Cardiac muscle cell (in vitro differentiated cells and primary cell): Measurements from ENCODE around the gene LPCAT1. TPM values are rescaled to one million over a fixed set of nuclear protein-coding genes. Genes with fewer than 3 reads are reported as not detected.

Source experiments
- DNase-seq, 2 donors: peaks; one replicate each; pipeline versions ENCODE4 v3.0.0 to v3.0.0-alpha.2; 2010 to 2017; ENCODE audit warnings: low read depth in 1 of 2, low spot score in 1 of 2
- H3K27ac ChIP-seq: fragments of 200-600 bp; sonication (generic); 2 replicates; pipeline ENCODE4 v1.5.1; 2016
- H3K27me3 ChIP-seq: fragments of 200-600 bp; sonication (generic); 2 replicates; pipeline ENCODE4 v1.6.0; 2016; ENCODE audit warnings: control low read depth
- H3K36me3 ChIP-seq: fragments of 200-600 bp; sonication (generic); 2 replicates; pipeline ENCODE4 v1.5.1; 2016; ENCODE audit warnings: control low read depth
- H3K4me1 ChIP-seq: fragments of 200-600 bp; sonication (generic); 2 replicates; pipeline ENCODE4 v1.8.1; 2017; ENCODE audit warnings: low read depth, mild to moderate bottlenecking, mixed run types
- H3K4me3 ChIP-seq: fragments of 200-600 bp; sonication (generic); 2 replicates; pipeline ENCODE4 v1.5.1; 2016; ENCODE audit warnings: mild to moderate bottlenecking
- H3K9me3 ChIP-seq: fragments of 200-600 bp; sonication (generic); 2 replicates; pipeline ENCODE4 v1.5.1; 2017; ENCODE audit warnings: low read depth, mild to moderate bottlenecking, control low read depth
- CTCF ChIP-seq: IDR thresholded peaks from 2 replicates; pipeline ENCODE4 v1.5.1; 2012; ENCODE audit warnings: low read depth, mild to moderate bottlenecking, low read length
- polyA plus RNA-seq: library from polyadenylated mRNA; unstranded; fragments of >200 nt; fragmentation: Nextera tagmentation; extraction: Ambion mirVana; gene quantifications from 2 replicates; pipeline ENCODE4 v1.2.1, GENCODE V29; 2016
- total RNA-seq: library from RNA; depleted of rRNA; stranded (reverse); fragments of >200 nt; gene quantifications from 2 replicates; pipeline ENCODE4 v1.2.3, GENCODE V29; 2016

Gene LPCAT1
- total and polyA plus RNA-seq, 2 experiments from 2014 or later, result 48.5 to 57.3 TPM

- no peaks in the 10 kb centered on the region for H3K4me1 ChIP-seq
- no peak overlapping the region for H3K4me3 ChIP-seq
- no peak for DNase-seq
- H3K36me3 ChIP-seq, result no peaks in the 10 kb centered on the region
- H3K27ac ChIP-seq, result no peak overlapping the region
- H3K27me3 ChIP-seq, result peaks cover 13% of the 10 kb centered on the region
- TF ChIP-seq CTCF, result no peak
- H3K9me3 ChIP-seq, result no peaks in the 10 kb centered on the region
Observed at GRCh38 chr5:1535646-1536045, 11.9 kb upstream of the LPCAT1 start.

GRCh38 chr5:1532384-1532783 lies 8.6 kb upstream of the LPCAT1 start:
- H3K9me3 ChIP-seq, result no peaks in the 10 kb centered on the region
- peaks cover 13% of the 10 kb centered on the region for H3K27me3 ChIP-seq
- H3K4me1 ChIP-seq, result no peaks in the 10 kb centered on the region
- H3K4me3 ChIP-seq, result no peak overlapping the region
- no peaks in the 10 kb centered on the region for H3K36me3 ChIP-seq
- no peak for DNase-seq
- no peak for TF ChIP-seq CTCF
- H3K27ac ChIP-seq, result no peak overlapping the region

- no peak for TF ChIP-seq CTCF
- no peaks in the 10 kb centered on the region for H3K36me3 ChIP-seq
- H3K9me3 ChIP-seq, result no peaks in the 10 kb centered on the region
- DNase-seq, result no peak
- H3K4me1 ChIP-seq, result no peaks in the 10 kb centered on the region
- H3K27ac ChIP-seq, result no peak overlapping the region
- H3K4me3 ChIP-seq, result no peak overlapping the region
- H3K27me3 ChIP-seq, result peaks cover 10% of the 10 kb centered on the region
Observed at GRCh38 chr5:1529498-1529897, 5.7 kb upstream of the LPCAT1 start.

- TF ChIP-seq CTCF, result no peak
- Histone ChIP-seq H3K4me1 (peaks cover 1% of the 10 kb centered on the region), H3K9me3 (no peaks in the 10 kb centered on the region), H3K27ac (no peak overlapping the region), H3K4me3 (no peak overlapping the region), H3K36me3 (no peaks in the 10 kb centered on the region), H3K27me3 (peaks cover 8% of the 10 kb centered on the region)
- no peak for DNase-seq
Observed at GRCh38 chr5:1527533-1528205, 3.9 kb upstream of the LPCAT1 start.

GRCh38 chr5:1526681-1527131 lies 2.9 kb upstream of the LPCAT1 start:
- no peak overlapping the region for H3K27ac ChIP-seq
- DNase-seq, result no peak
- peaks cover under 1% of the 10 kb centered on the region for H3K27me3 ChIP-seq

More at GRCh38 chr5:1526681-1527131, 2.9 kb upstream of the LPCAT1 start:
- peaks cover 11% of the 10 kb centered on the region for H3K4me1 ChIP-seq
- TF ChIP-seq CTCF, result no peak
- no peaks in the 10 kb centered on the region for H3K9me3 ChIP-seq
- no peak overlapping the region for H3K4me3 ChIP-seq
- no peaks in the 10 kb centered on the region for H3K36me3 ChIP-seq
